ENCODE measurements around the gene MYH11. TPM values are rescaled to one million over a fixed set of nuclear protein-coding genes. Genes with fewer than 3 reads are reported as not detected.

The MYH11 gene
- total and polyA plus RNA-seq, 2 of the 13 experiments (the other 11 are each of a cell fraction or from before 2014, with no cell fraction given): not detected

- 95% methylated on average over 5 of the region's 5 CpGs for WGBS (ENCODE audit: low lambda C conversion rate)
- H3K9me3 ChIP-seq (ENCODE audit: low read length): no peaks in the 10 kb centered on the region
- peaks cover 12 to 13% of the 10 kb centered on the region in 2 experiments; a peak in 4 of 5 replicates for H3K36me3 ChIP-seq (replicated peaks in 1 of 2; ENCODE audit: control insufficient read depth in 1 of 2, insufficient read depth in 2 of 2, low read length in 2 of 2)
- no peaks in the 10 kb centered on the region for H4K20me1 ChIP-seq (ENCODE audit: insufficient read depth, low read length)
- FAIRE-seq (no peak), ATAC-seq (no peak), DNase-seq (ENCODE audit: low spot score) (no peak)
- BruUV-seq (replicated peaks): TSS peak; percentile 47
- in situ Hi-C loops (cut with HindIII; ENCODE audit: extremely low pct_ligation_motif_present, low pct_unique_long_range_greater_than_20kb): no loop called here
- H3K4me1 ChIP-seq (ENCODE audit: insufficient read depth, low read length): no peaks in the 10 kb centered on the region
- intact Hi-C loops (cut with micrococcal nuclease; ENCODE audit: unreplicated experiment): no loop called here
- no peaks in the 10 kb centered on the region for H3K79me2 ChIP-seq (ENCODE audit: insufficient read depth, low read length)
- no peak overlapping the region for H3K27ac ChIP-seq (ENCODE audit: extremely low read length, insufficient read depth, low read length)
- TF ChIP-seq ZNF333 (CRISPR knock-in tag; IDR thresholded peaks at IDR 0.05; ENCODE audit: borderline replicate concordance) (no peak), IRX3 (CRISPR knock-in tag; IDR thresholded peaks at IDR 0.05; ENCODE audit: borderline replicate concordance, low read depth) (no peak), XRCC5 (optimal IDR thresholded peaks at IDR 0.05; ENCODE audit: low read length) (no peak), CENPX (CRISPR knock-in tag; IDR thresholded peaks at IDR 0.05) (no peak), ZKSCAN5 (CRISPR knock-in tag; IDR thresholded peaks at IDR 0.05) (no peak), ZC3H13 (CRISPR knock-in tag; IDR thresholded peaks at IDR 0.05) (peak; percentile 51; the same call in 1 of the 2 replicates), ZNF740 (CRISPR knock-in tag; IDR thresholded peaks at IDR 0.05) (no peak), MAF1 (CRISPR knock-in tag; IDR thresholded peaks at IDR 0.05; ENCODE audit: borderline replicate concordance) (no peak), ZNF83 (CRISPR knock-in tag; IDR thresholded peaks at IDR 0.05; ENCODE audit: borderline replicate concordance) (no peak), ZKSCAN8 (CRISPR knock-in tag; IDR thresholded peaks at IDR 0.05; ENCODE audit: borderline replicate concordance) (peak; percentile 53; the same call in 1 of the 2 replicates), ZSCAN22 (CRISPR knock-in tag; IDR thresholded peaks at IDR 0.05) (no peak), ATRX (CRISPR knock-in tag; IDR thresholded peaks at IDR 0.05; ENCODE audit: borderline replicate concordance) (no peak), ZMYM3 (CRISPR knock-in tag; IDR thresholded peaks at IDR 0.05) (0 out of 2 replicates have a peak, but pooled peaks have one; percentile 40), THRA (CRISPR knock-in tag; IDR thresholded peaks at IDR 0.05; ENCODE audit: borderline replicate concordance) (no peak), SUZ12 (IDR thresholded peaks at IDR 0.05; ENCODE audit: low read depth, low read length) (no peak), SALL2 (CRISPR knock-in tag; IDR thresholded peaks at IDR 0.05) (no peak)
- TF ChIP-seq, protein P1, sequence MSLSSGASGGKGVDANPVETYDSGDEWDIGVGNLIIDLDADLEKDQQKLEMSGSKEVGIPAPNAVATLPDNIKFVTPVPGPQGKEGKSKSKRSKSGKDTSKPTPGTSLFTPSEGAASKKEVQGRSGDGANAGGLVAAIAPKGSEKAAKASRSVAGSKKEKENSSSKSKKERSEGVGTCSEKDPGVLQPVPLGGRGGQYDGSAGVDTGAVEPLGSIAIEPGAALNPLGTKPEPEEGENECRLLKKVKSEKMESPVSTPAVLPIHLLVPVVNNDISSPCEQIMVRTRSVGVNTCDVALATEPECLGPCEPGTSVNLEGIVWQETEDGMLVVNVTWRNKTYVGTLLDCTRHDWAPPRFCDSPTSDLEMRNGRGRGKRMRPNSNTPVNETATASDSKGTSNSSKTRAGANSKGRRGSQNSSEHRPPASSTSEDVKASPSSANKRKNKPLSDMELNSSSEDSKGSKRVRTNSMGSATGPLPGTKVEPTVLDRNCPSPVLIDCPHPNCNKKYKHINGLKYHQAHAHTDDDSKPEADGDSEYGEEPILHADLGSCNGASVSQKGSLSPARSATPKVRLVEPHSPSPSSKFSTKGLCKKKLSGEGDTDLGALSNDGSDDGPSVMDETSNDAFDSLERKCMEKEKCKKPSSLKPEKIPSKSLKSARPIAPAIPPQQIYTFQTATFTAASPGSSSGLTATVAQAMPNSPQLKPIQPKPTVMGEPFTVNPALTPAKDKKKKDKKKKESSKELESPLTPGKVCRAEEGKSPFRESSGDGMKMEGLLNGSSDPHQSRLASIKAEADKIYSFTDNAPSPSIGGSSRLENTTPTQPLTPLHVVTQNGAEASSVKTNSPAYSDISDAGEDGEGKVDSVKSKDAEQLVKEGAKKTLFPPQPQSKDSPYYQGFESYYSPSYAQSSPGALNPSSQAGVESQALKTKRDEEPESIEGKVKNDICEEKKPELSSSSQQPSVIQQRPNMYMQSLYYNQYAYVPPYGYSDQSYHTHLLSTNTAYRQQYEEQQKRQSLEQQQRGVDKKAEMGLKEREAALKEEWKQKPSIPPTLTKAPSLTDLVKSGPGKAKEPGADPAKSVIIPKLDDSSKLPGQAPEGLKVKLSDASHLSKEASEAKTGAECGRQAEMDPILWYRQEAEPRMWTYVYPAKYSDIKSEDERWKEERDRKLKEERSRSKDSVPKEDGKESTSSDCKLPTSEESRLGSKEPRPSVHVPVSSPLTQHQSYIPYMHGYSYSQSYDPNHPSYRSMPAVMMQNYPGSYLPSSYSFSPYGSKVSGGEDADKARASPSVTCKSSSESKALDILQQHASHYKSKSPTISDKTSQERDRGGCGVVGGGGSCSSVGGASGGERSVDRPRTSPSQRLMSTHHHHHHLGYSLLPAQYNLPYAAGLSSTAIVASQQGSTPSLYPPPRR (CRISPR knock-in tag; IDR thresholded peaks at IDR 0.05; ENCODE audit: borderline replicate concordance): no peak
- H3K4me2 ChIP-seq (ENCODE audit: low read depth, low read length): no peak overlapping the region
- H3K4me3 ChIP-seq (replicated peaks in 1 of 3; ENCODE audit: insufficient read depth in 1 of 3, low read depth in 2 of 3, low read length in 3 of 3): no peak overlapping the region
- H3K27me3 ChIP-seq (ENCODE audit: control insufficient read depth in 1 of 2, insufficient read depth in 2 of 2, low read length in 2 of 2): no peaks in the 10 kb centered on the region
- H3K9ac ChIP-seq (ENCODE audit: insufficient read depth, low read depth, low read length): no peak overlapping the region
- H2AFZ ChIP-seq (ENCODE audit: low read length): no peak overlapping the region
- ChIA-PET POLR2A (no interaction called here), CTCF (ENCODE audit: low intra/inter-chr PET ratio, low total read pairs) (no interaction called here)
These were observed 131.1 kb downstream of the MYH11 start for GRCh38 chr16:15725641-15726240.

Measured in HepG2 (cell line).